KMS-11 (cell line): ENCODE measurements around the gene AGL.
"Not testable (repeated sequence)": the region's sequence is repeated elsewhere in the genome, so short reads cannot be mapped to it uniquely, and the experiment has no call there.

Source experiments
- H2AFZ ChIP-seq: fragments of 200-600 bp; sonication (generic); 2 replicates; pipeline ENCODE4 v1.6.1; 2016; ENCODE audit warnings: antibody characterized with exemption, mixed run types, low read depth
- H3K27ac ChIP-seq: fragments of 200-600 bp; sonication (generic); 2 replicates; pipeline ENCODE4 v1.6.1; 2016; ENCODE audit warnings: mild to moderate bottlenecking, mixed run types
- H3K27me3 ChIP-seq: fragments of 200-600 bp; sonication (generic); 2 replicates; pipeline ENCODE4 v1.6.1; 2017; ENCODE audit warnings: mild to moderate bottlenecking, low read depth, mixed run types, moderate library complexity; ENCODE audit not compliant: insufficient read depth
- H3K36me3 ChIP-seq: fragments of 200-600 bp; sonication (generic); 2 replicates; pipeline ENCODE4 v1.6.1; 2017; ENCODE audit warnings: mild to moderate bottlenecking, mixed run types; ENCODE audit not compliant: insufficient read depth
- H3K4me1 ChIP-seq: fragments of 200-600 bp; sonication (generic); 2 replicates; pipeline ENCODE4 v1.6.1; 2016; ENCODE audit warnings: mild to moderate bottlenecking, low read depth, mixed run types; ENCODE audit not compliant: poor library complexity, severe bottlenecking
- H3K4me2 ChIP-seq: fragments of 200-600 bp; sonication (generic); 2 replicates; pipeline ENCODE4 v1.7.0; 2016; ENCODE audit warnings: mild to moderate bottlenecking, mixed run types
- H3K4me3 ChIP-seq: fragments of 200-600 bp; sonication (generic); IDR thresholded peaks from 2 replicates; pipeline ENCODE4 v1.6.1; 2017; ENCODE audit warnings: low read depth, low read length, mixed read lengths; ENCODE audit not compliant: insufficient read depth
- H3K79me2 ChIP-seq: fragments of 200-600 bp; sonication (generic); 2 replicates; pipeline ENCODE4 v1.6.1; 2016; ENCODE audit warnings: low read depth, mixed run types; ENCODE audit not compliant: insufficient read depth
- H3K9ac ChIP-seq: fragments of 200-600 bp; sonication (generic); 2 replicates; pipeline ENCODE4 v1.6.1; 2016; ENCODE audit warnings: mild to moderate bottlenecking, mixed run types
- H4K20me1 ChIP-seq: fragments of 200-600 bp; sonication (generic); 2 replicates; pipeline ENCODE4 v1.6.1; 2016; ENCODE audit warnings: mild to moderate bottlenecking, mixed run types; ENCODE audit not compliant: insufficient read depth
- TF ChIP-seq, protein P1 (sequence below): fragments of 200-600 bp; sonication (generic); conservative IDR thresholded peaks from 2 replicates; pipeline ENCODE4 v1.6.1; 2017; ENCODE audit warnings: low read depth, mild to moderate bottlenecking, antibody characterized with exemption, low read length, moderate library complexity, mixed read lengths

Gene AGL

DNA sequence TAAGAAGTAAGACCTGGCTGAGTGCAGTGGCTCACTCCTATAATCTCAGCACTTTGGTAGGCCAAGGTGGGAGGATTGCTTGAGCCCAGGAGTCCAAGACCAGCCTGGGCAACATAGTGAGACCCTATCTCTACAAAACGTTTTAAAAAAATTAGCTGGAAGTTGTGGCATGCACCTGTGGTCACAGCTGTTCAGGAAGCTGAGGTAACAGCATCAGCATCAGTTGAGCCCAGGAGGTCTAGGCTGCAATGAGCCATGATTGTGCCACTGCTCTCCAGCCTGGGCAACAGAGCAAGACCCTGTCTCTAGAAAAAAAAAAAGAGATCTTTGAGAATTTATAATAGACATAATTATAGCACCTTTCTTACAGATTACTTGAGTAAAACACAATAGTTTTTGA, 36.0 kb downstream of the AGL start:
- Histone ChIP-seq H3K4me3 (no peak overlapping the region), H3K4me2 (no peak overlapping the region), H3K27ac (no peak overlapping the region), H2AFZ (no peak overlapping the region), H3K4me1 (no peaks in the 10 kb centered on the region), H3K27me3 (no peaks in the 10 kb centered on the region), H3K79me2 (no peaks in the 10 kb centered on the region), H3K36me3 (no peaks in the 10 kb centered on the region), H3K9ac (no peak overlapping the region), H4K20me1 (no peaks in the 10 kb centered on the region)
- TF ChIP-seq, protein P1, sequence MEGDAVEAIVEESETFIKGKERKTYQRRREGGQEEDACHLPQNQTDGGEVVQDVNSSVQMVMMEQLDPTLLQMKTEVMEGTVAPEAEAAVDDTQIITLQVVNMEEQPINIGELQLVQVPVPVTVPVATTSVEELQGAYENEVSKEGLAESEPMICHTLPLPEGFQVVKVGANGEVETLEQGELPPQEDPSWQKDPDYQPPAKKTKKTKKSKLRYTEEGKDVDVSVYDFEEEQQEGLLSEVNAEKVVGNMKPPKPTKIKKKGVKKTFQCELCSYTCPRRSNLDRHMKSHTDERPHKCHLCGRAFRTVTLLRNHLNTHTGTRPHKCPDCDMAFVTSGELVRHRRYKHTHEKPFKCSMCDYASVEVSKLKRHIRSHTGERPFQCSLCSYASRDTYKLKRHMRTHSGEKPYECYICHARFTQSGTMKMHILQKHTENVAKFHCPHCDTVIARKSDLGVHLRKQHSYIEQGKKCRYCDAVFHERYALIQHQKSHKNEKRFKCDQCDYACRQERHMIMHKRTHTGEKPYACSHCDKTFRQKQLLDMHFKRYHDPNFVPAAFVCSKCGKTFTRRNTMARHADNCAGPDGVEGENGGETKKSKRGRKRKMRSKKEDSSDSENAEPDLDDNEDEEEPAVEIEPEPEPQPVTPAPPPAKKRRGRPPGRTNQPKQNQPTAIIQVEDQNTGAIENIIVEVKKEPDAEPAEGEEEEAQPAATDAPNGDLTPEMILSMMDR, result no peak

DNA sequence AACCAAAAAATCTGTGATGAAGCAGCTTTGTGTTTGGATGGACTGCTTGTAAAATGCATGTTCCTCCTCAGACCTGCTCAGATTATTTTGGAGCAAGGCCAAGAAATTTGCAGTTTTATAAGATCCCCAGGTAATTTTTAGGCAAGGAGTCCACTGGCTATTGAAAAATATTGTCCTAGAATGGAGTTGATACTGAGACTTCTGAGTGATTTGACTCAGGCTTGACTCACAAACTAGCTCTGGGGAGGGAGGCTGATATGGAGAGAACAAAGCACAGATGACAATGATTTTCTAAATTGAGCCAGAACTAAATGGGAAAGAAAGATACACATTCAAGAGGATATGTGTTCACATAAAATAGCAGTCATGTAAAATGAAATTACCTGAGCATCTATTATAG, 36.7 kb downstream of the AGL start:
- no peaks in the 10 kb centered on the region for H3K36me3 ChIP-seq
- H3K27ac ChIP-seq, result no peak overlapping the region

DNA sequence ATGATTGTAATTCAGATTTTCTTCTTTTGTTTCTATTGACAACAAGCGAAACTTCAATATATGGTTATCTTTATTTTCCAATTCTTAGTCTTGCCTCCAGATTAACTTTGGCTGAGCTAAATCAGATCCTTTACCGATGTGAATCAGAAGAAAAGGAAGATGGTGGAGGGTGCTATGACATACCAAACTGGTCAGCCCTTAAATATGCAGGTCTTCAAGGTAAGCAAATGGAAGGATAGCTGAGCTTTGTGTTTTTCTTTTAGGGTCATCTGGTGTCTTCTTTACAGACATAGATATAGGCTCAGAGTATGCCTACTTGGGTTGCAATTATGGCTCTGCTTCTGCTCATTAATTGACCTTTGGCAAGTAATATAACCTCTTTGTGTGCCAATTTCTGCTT, 37.7 kb downstream of the AGL start:
- Histone ChIP-seq H4K20me1 (no peaks in the 10 kb centered on the region), H3K79me2 (no peaks in the 10 kb centered on the region), H3K9ac (no peak overlapping the region), H3K4me3 (no peak overlapping the region), H3K4me1 (no peaks in the 10 kb centered on the region), H2AFZ (no peak overlapping the region), H3K4me2 (no peak overlapping the region), H3K27ac (no peak overlapping the region), H3K36me3 (no peaks in the 10 kb centered on the region), H3K27me3 (no peaks in the 10 kb centered on the region)
- TF ChIP-seq, protein P1, result no peak

More for the DNA sequence above, 36.7 kb downstream of the AGL start:
- TF ChIP-seq, protein P1, result no peak
- Histone ChIP-seq H3K4me3 (no peak overlapping the region), H3K4me1 (no peaks in the 10 kb centered on the region), H2AFZ (no peak overlapping the region), H3K9ac (no peak overlapping the region), H4K20me1 (no peaks in the 10 kb centered on the region), H3K79me2 (no peaks in the 10 kb centered on the region), H3K27me3 (no peaks in the 10 kb centered on the region), H3K4me2 (no peak overlapping the region)

DNA sequence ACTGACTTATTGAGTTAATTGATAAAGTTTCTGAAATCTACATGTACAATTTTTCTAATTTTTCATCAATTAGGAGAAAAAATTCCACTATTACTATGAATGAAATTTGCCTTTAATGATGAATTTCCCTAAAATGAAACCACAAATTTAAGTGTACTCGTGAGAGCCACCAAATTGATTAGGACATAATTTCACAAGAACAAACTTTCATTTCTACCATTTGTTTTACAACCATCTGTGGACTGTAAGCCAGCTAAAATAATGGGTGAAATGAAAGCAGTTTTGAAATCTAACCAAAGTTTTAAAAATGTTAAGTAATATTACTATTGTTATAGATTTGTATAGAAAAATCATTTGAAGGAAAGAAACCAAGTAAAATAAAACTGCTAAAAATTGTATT, 41.8 kb downstream of the AGL start:
- H3K9ac ChIP-seq, result no peak overlapping the region
- TF ChIP-seq, protein P1, result no peak
- H3K36me3 ChIP-seq, result no peaks in the 10 kb centered on the region
- no peaks in the 10 kb centered on the region for H4K20me1 ChIP-seq
- no peaks in the 10 kb centered on the region for H3K79me2 ChIP-seq
- no peaks in the 10 kb centered on the region for H3K27me3 ChIP-seq
- H2AFZ ChIP-seq, result no peak overlapping the region
- no peak overlapping the region for H3K4me2 ChIP-seq
- no peaks in the 10 kb centered on the region for H3K4me1 ChIP-seq
- H3K4me3 ChIP-seq, result no peak overlapping the region
- no peak overlapping the region for H3K27ac ChIP-seq

DNA sequence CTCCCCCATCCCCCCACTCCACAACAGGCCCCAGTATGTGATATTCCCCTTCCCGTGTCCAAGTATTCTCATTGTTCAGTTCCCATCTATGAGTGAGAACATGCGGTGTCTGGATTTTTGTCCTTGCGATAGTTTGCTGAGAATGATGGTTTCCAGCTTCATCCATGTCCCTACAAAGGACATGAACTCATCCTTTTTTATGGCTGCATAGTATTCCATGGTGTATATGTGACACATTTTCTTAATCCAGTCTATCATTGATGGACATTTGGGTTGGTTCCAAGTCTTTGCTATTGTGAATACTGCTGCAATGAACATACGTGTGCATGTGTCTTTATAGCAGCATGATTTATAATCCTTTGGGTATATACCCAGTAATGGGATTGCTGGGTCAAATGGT, 53.1 kb downstream of the AGL start:
- H2AFZ ChIP-seq, H3K4me1 ChIP-seq, H3K4me2 ChIP-seq, H4K20me1 ChIP-seq, H3K4me3 ChIP-seq, H3K36me3 ChIP-seq, H3K27me3 ChIP-seq, H3K27ac ChIP-seq, H3K9ac ChIP-seq, H3K79me2 ChIP-seq: not testable (repeated sequence)
